ENCODE measurements around the gene MAP3K10. TPM values are rescaled to one million over a fixed set of nuclear protein-coding genes. Genes with fewer than 3 reads are reported as not detected.

The MAP3K10 gene
- total and polyA plus RNA-seq, 2 of the 13 experiments (the other 11 are each of a cell fraction or from before 2014, with no cell fraction given): 3.4 to 5.0 TPM

- TF ChIP-seq TOPORS (CRISPR knock-in tag; IDR thresholded peaks at IDR 0.05) (no peak), XBP1 (CRISPR knock-in tag; IDR thresholded peaks at IDR 0.05) (no peak)
Observed at GRCh38 chr19:40200341-40201099, 9.3 kb downstream of the MAP3K10 start (continued).

GRCh38 chr19:40204381-40204780, 13.2 kb downstream of the MAP3K10 start:
- H3K36me3 ChIP-seq (replicated peaks in 1 of 2; ENCODE audit: control insufficient read depth in 1 of 2, insufficient read depth in 2 of 2, low read length in 2 of 2): no peaks in the 10 kb centered on the region; a peak in 1 of 5 replicates
- POLR2A ChIA-PET: no interaction called here
- no peaks in the 10 kb centered on the region for H4K20me1 ChIP-seq (ENCODE audit: insufficient read depth, low read length)
- no peaks in the 10 kb centered on the region for H3K27me3 ChIP-seq (ENCODE audit: control insufficient read depth in 1 of 2, insufficient read depth in 2 of 2, low read length in 2 of 2)
- no peak for DNase-seq (ENCODE audit: low spot score)
- CTCF ChIA-PET (ENCODE audit: low intra/inter-chr PET ratio, low total read pairs): no interaction called here
- 93% methylated on average over 6 of the region's 16 CpGs for WGBS (ENCODE audit: low lambda C conversion rate)
- no peak overlapping the region for H3K27ac ChIP-seq (ENCODE audit: extremely low read length, insufficient read depth, low read length)
- BruUV-seq (replicated peaks): no TSS peak
- H3K4me3 ChIP-seq (replicated peaks in 1 of 3; ENCODE audit: insufficient read depth in 1 of 3, low read depth in 2 of 3, low read length in 3 of 3): no peak overlapping the region
- no peak overlapping the region for H3K4me2 ChIP-seq (ENCODE audit: low read depth, low read length)
- intact Hi-C loops (cut with micrococcal nuclease; ENCODE audit: unreplicated experiment) (no loop called here), in situ Hi-C loops (cut with HindIII; ENCODE audit: extremely low pct_ligation_motif_present, low pct_unique_long_range_greater_than_20kb) (no loop called here)
- no peaks in the 10 kb centered on the region for H3K79me2 ChIP-seq (ENCODE audit: insufficient read depth, low read length)
- no peaks in the 10 kb centered on the region for H3K9me3 ChIP-seq (ENCODE audit: low read length)
- FAIRE-seq: no peak
- no peak overlapping the region for H3K9ac ChIP-seq (ENCODE audit: insufficient read depth, low read depth, low read length)
- no peak overlapping the region for H2AFZ ChIP-seq (ENCODE audit: low read length)
- no peak for ATAC-seq
- no peaks in the 10 kb centered on the region for H3K4me1 ChIP-seq (ENCODE audit: insufficient read depth, low read length)
- TF ChIP-seq GPBP1L1 (CRISPR knock-in tag; IDR thresholded peaks at IDR 0.05): no peak
- no peak for TF ChIP-seq ZSCAN20 (CRISPR knock-in tag; IDR thresholded peaks at IDR 0.05; ENCODE audit: borderline replicate concordance)
- TF ChIP-seq ZSCAN12 (CRISPR knock-in tag; IDR thresholded peaks at IDR 0.05): no peak
- no peak for TF ChIP-seq MAX (IDR thresholded peaks at IDR 0.05)
- no peak for TF ChIP-seq ZNF121 (CRISPR knock-in tag; IDR thresholded peaks at IDR 0.05)
- TF ChIP-seq ISL2 (CRISPR knock-in tag; IDR thresholded peaks at IDR 0.05): no peak
- no peak for TF ChIP-seq MNT (IDR thresholded peaks at IDR 0.05)
- TF ChIP-seq ZFP82 (CRISPR knock-in tag; IDR thresholded peaks at IDR 0.05; ENCODE audit: borderline replicate concordance): no peak
- no peak for TF ChIP-seq RORA (CRISPR knock-in tag; IDR thresholded peaks at IDR 0.05)
- no peak for TF ChIP-seq ZNF724P (CRISPR knock-in tag; IDR thresholded peaks at IDR 0.05; ENCODE audit: borderline replicate concordance)
- no peak for TF ChIP-seq ZBTB33 (CRISPR knock-in tag; IDR thresholded peaks at IDR 0.05)
- TF ChIP-seq ZBTB38 (CRISPR knock-in tag; IDR thresholded peaks at IDR 0.05): no peak
- TF ChIP-seq STAG1 (CRISPR knock-in tag; IDR thresholded peaks at IDR 0.05): no peak
- no peak for TF ChIP-seq KDM5A (IDR thresholded peaks at IDR 0.05; ENCODE audit: borderline replicate concordance, low read length)
- TF ChIP-seq BRF2 (CRISPR knock-in tag; IDR thresholded peaks at IDR 0.05): no peak
- no peak for TF ChIP-seq MIER2 (CRISPR knock-in tag; IDR thresholded peaks at IDR 0.05)

Data from HepG2 (cell line).